HEK293T (cell line): ENCODE data around the gene NVL.

ENCODE experiments used
- FOXK2 ChIP-seq: fragments of 450-650 bp; IDR thresholded peaks from 2 replicates; pipeline ENCODE4 v1.6.1; 2016; ENCODE audit warnings: mild to moderate bottlenecking
- HDGF ChIP-seq: fragments of 450-650 bp; IDR thresholded peaks from 2 replicates; pipeline ENCODE4 v1.6.1; 2017; ENCODE audit warnings: antibody characterized with exemption, borderline replicate concordance
- LEF1 ChIP-seq: fragments of 450-650 bp; IDR thresholded peaks from 2 replicates; pipeline ENCODE4 v1.6.1; 2017; ENCODE audit warnings: mild to moderate bottlenecking, borderline replicate concordance

- TF ChIP-seq FOXK2 = no peak
- no peak for TF ChIP-seq LEF1
- no peak for TF ChIP-seq HDGF
Measured at GRCh38 chr1:224192082-224192788, 137.7 kb downstream of the NVL start.
